Adrenal gland (tissue), 12 donors: ENCODE results near the gene ASAP2. TPM values are rescaled to one million over a fixed set of nuclear protein-coding genes. Genes with fewer than 3 reads are reported as not detected.

Source experiments
- DNase-seq, 7 donors: peaks; one replicate each; pipeline ENCODE4 v3.0.0-alpha.2; 2019 to 2020
- H3K27ac ChIP-seq, 5 donors: fragments of 200-600 bp; sonication (generic) in 4 of 5; 1 replicate in 3 of 5; 2 replicates in 2 of 5; pipeline versions ENCODE4 v1.5.1 to v1.8.0; 2016 to 2020; ENCODE audit warnings: mild to moderate bottlenecking in 1 of 5
- H3K27me3 ChIP-seq: fragments of 200-600 bp; 2 replicates; pipeline ENCODE4 v1.8.0; 2021
- H3K36me3 ChIP-seq, 2 donors: fragments of 200-600 bp; replicated peaks in 1 of 2; 1 replicate in 1 of 2; 2 replicates in 1 of 2; pipeline versions ENCODE4 v1.5.1 to v1.8.0; 2018 to 2022
- H3K4me1 ChIP-seq, 2 donors: fragments of 200-600 bp; replicated peaks in 1 of 2; 1 replicate in 1 of 2; 2 replicates in 1 of 2; pipeline versions ENCODE4 v1.5.1 to v1.8.0; 2018 to 2021
- H3K4me3 ChIP-seq, 4 donors: fragments of 200-600 bp; sonication (generic) in 3 of 4; one replicate each; pipeline ENCODE4 v1.5.1; 2016 to 2018
- H3K9me3 ChIP-seq, 3 donors: fragments of 200-600 bp; sonication (generic) in 1 of 3; replicated peaks in 1 of 3; 1 replicate in 2 of 3; 2 replicates in 1 of 3; pipeline versions ENCODE4 v1.5.1 to v1.8.0; 2016 to 2021
- CTCF ChIP-seq, 6 experiments: fragments of 450-650 bp in 4 of 6; fragments of 200-600 bp in 2 of 6; sonication (generic) in 1 of 6; IDR thresholded peaks; 1 replicate in 5 of 6; 2 replicates in 1 of 6; pipeline versions ENCODE4 v1.5.1 to v1.8.0; 2016 to 2021; ENCODE audit warnings: antibody characterized with exemption in 6 of 6, mild to moderate bottlenecking in 2 of 6, moderate library complexity in 1 of 6
- POLR2A ChIP-seq, 2 donors: fragments of 450-650 bp; IDR thresholded peaks; one replicate each; pipeline ENCODE4 v1.6.1; 2017; ENCODE audit warnings: antibody characterized with exemption in 2 of 2, mild to moderate bottlenecking in 2 of 2, moderate library complexity in 1 of 2
- WGBS, 4 donors: extraction: QIAGEN DNeasy Blood & Tissue Kit in 2 of 4; methylation state at CpG; one replicate each; pipeline versions ENCODE4 v1.1.5 to v1.1.7; 2013 to 2017; 5-methylcytosine and 5-hydroxymethylcytosine counted together
- intact Hi-C, 2 donors: fragments of 100-400 bp; cut with DNase I; formaldehyde crosslinking; loops; one replicate each; pipeline versions ENCODE4 v1.14.1 to v1.15.0; 2022 to 2023
- polyA plus RNA-seq, 3 donors: library from polyadenylated mRNA; stranded (reverse); fragments of 200-250 nt in 2 of 3; fragments of 350-450 nt in 1 of 3; fragmentation: Illumina TruSeq in 1 of 3; extraction: RNeasy Lipid Tissue Mini Kit (QIAGEN cat#74804) in 1 of 3; gene quantifications; one replicate each; pipeline ENCODE4 v1.2.3, GENCODE V29; 2013 to 2014
- total RNA-seq, 9 donors: library from RNA; depleted of rRNA in 4 of 9; stranded (reverse); fragments of >200 nt in 4 of 9; fragments of 120-200 nt in 1 of 9; fragmentation: NEBNext Ultra II Directional in 1 of 9; extraction: Animal tissue kit (Norgen Biotek cat#: 25700) in 1 of 9; gene quantifications; one replicate each; pipeline versions ENCODE4 v1.1.0 to v1.2.4, GENCODE V29; 2013 to 2023
- donor health status: healthy with polysubstance abuse.
- donor health status: Bipolar disorder and iron deficiency.
- donor health status: DM: yes; HTN: yes; CAD: no.
- donor health status: DM: no; HTN: no; CAD: no.
- donor health status: DM: no; HTN: no; CAD: no.
- donor health status: DM: yes; HTN: yes; CAD: no.

The ASAP2 gene
- total and polyA plus RNA-seq, 12 donors, result 5.4 to 12.9 (median 7.7) TPM

- Histone ChIP-seq H3K9me3 (no peaks in the 10 kb centered on the region), H3K4me1 (peaks cover 10 to 58% of the 10 kb centered on the region in 2 donors), H3K4me3 (no peak overlapping the region), H3K27me3 (no peaks in the 10 kb centered on the region), H3K36me3 (no peaks in the 10 kb centered on the region), H3K27ac (peak overlapping the region in 2 of 5 donors; percentile 64 to 76)
- WGBS, 4 donors, result 48 to 70% (median 67%) methylated on average over 3 to 6 of the region's 6 CpGs
- intact Hi-C loops, result no loop called here
- no peak for DNase-seq
- TF ChIP-seq POLR2A (IDR thresholded peaks at IDR 0.05) (no peak), CTCF (IDR thresholded peaks at IDR 0.05) (no peak)
These were observed 54.7 kb downstream of the ASAP2 start for GRCh38 chr2:9261231-9261883.

GRCh38 chr2:9262671-9263171 lies 56.1 kb downstream of the ASAP2 start:
- intact Hi-C loops, result no loop called here
- no peaks in the 10 kb centered on the region for H3K36me3 ChIP-seq
- 56 to 80% (median 64%) methylated on average over 11 to 14 of the region's 14 CpGs for WGBS, 4 donors
- TF ChIP-seq POLR2A (IDR thresholded peaks at IDR 0.05) (no peak), CTCF (IDR thresholded peaks at IDR 0.05) (no peak)
- DNase-seq, result peak in 2 of 7 donors; percentile 25 to 64
- H3K27me3 ChIP-seq, result no peaks in the 10 kb centered on the region
- no peaks in the 10 kb centered on the region for H3K9me3 ChIP-seq
- H3K27ac ChIP-seq, result peak overlapping the region in 4 of 5 donors; percentile 27 to 83 (median 53)
- H3K4me1 ChIP-seq, result peaks cover 10 to 47% of the 10 kb centered on the region in 2 donors
- no peak overlapping the region for H3K4me3 ChIP-seq

- no peak for DNase-seq
- intact Hi-C loops, result no loop called here
- no peak for TF ChIP-seq POLR2A (IDR thresholded peaks at IDR 0.05)
- TF ChIP-seq CTCF (IDR thresholded peaks at IDR 0.05), result no peak
- no peaks in the 10 kb centered on the region for H3K27me3 ChIP-seq
- H3K4me1 ChIP-seq, result peaks cover 10 to 45% of the 10 kb centered on the region in 2 donors
- peak overlapping the region in 4 of 5 donors; percentile 27 to 83 (median 53) for H3K27ac ChIP-seq
- no peaks in the 10 kb centered on the region for H3K9me3 ChIP-seq
- 50 to 64% (median 57%) methylated on average over 14 of the region's 14 CpGs for WGBS, 4 donors
- H3K36me3 ChIP-seq, result no peaks in the 10 kb centered on the region
- no peak overlapping the region for H3K4me3 ChIP-seq
These were observed 56.8 kb downstream of the ASAP2 start for GRCh38 chr2:9263428-9263827.

GRCh38 chr2:9264301-9264700 lies 57.7 kb downstream of the ASAP2 start:
- Histone ChIP-seq H3K9me3 (no peaks in the 10 kb centered on the region), H3K27me3 (no peaks in the 10 kb centered on the region), H3K36me3 (no peaks in the 10 kb centered on the region), H3K27ac (no peak overlapping the region), H3K4me1 (peaks cover 10 to 42% of the 10 kb centered on the region in 2 donors), H3K4me3 (no peak overlapping the region)
- WGBS, 4 donors, result 79 to 90% (median 82%) methylated on average over 10 of the region's 10 CpGs
- intact Hi-C loops, result no loop called here
- DNase-seq, result no peak
- TF ChIP-seq CTCF (IDR thresholded peaks at IDR 0.05), result no peak
- TF ChIP-seq POLR2A (IDR thresholded peaks at IDR 0.05), result no peak
